ENCODE measurements around the gene NLE1. TPM values are rescaled to one million over a fixed set of nuclear protein-coding genes. Genes with fewer than 3 reads are reported as not detected.

Gene NLE1
- polyA plus RNA-seq, 1 of the 3 experiments (the other 2 are of a cell fraction) = 22.1 TPM

- TF ChIP-seq ZBTB33 (IDR thresholded peaks at IDR 0.05; ENCODE audit: borderline replicate concordance, low read depth) (no peak), NRF1 (IDR thresholded peaks at IDR 0.05; ENCODE audit: low read depth, low read length) (no peak), SMC3 (IDR thresholded peaks at IDR 0.05; ENCODE audit: low read depth, low read length) (peak; percentile 77), SIN3A (IDR thresholded peaks at IDR 0.05; ENCODE audit: borderline replicate concordance, low read depth, low read length) (peak; percentile 39; the same call in 1 of the 2 replicates), MXI1 (IDR thresholded peaks at IDR 0.05; ENCODE audit: low read depth, low read length) (peak; percentile 52; the same call in 1 of the 2 replicates), POLR2AphosphoS5 (IDR thresholded peaks at IDR 0.05; ENCODE audit: low read depth, low read length) (peak; percentile 27; the same call in 1 of the 2 replicates), JUND (IDR thresholded peaks at IDR 0.05) (no peak), REST (IDR thresholded peaks at IDR 0.05; ENCODE audit: low read depth, low read length) (no peak), RCOR1 (IDR thresholded peaks at IDR 0.05; ENCODE audit: low read length) (no peak)
Measured at GRCh38 chr17:35088881-35089585, 53.1 kb downstream of the NLE1 start (continued).

- H3K9me2 ChIP-seq = no peaks in the 10 kb centered on the region
- H3K9ac ChIP-seq = peak overlapping the region; percentile 86
- peak overlapping the region; percentile 83 to 92 for H3K4me3 ChIP-seq (ENCODE audit: low read depth in 2 of 2, low read length in 1 of 2)
- H3K79me2 ChIP-seq (ENCODE audit: insufficient read depth) = peaks cover 50% of the 10 kb centered on the region
- ChIA-PET POLR2A (no interaction called here), CTCF (interaction anchor here (0.7 to 1.9 kb wide), 5 partner anchors 14 to 644 kb away, joined by 3 to 4 read pairs (median 3); no protein-coding TSS in a partner anchor)
- H2AFZ ChIP-seq (ENCODE audit: low read depth) = peak overlapping the region; percentile 75
- H3K27ac ChIP-seq (ENCODE audit: low read depth in 2 of 2, low read length in 1 of 2) = peak overlapping the region; percentile 71 to 81
- no peaks in the 10 kb centered on the region for H3K9me3 ChIP-seq
- peaks cover 12% of the 10 kb centered on the region for H3F3A ChIP-seq (replicated peaks; ENCODE audit: insufficient read depth)
- peak overlapping the region; percentile 95 for H3K4me2 ChIP-seq
- WGBS (ENCODE audit: low lambda C conversion rate) = 0% methylated on average over 24 of the region's 26 CpGs
- no peaks in the 10 kb centered on the region for H3K36me3 ChIP-seq (replicated peaks in 1 of 2; ENCODE audit: control insufficient read depth in 1 of 2, insufficient read depth in 2 of 2, low read length in 1 of 2)
- peaks cover 12 to 23% of the 10 kb centered on the region in 2 experiments for H3K4me1 ChIP-seq (ENCODE audit: control insufficient read depth in 1 of 2, insufficient read depth in 2 of 2, low read depth in 1 of 2, low read length in 1 of 2)
- no peaks in the 10 kb centered on the region for H3K27me3 ChIP-seq (ENCODE audit: insufficient read depth)
- H4K20me1 ChIP-seq (ENCODE audit: insufficient read depth) = no peaks in the 10 kb centered on the region
- DNase-seq = peak; percentile 69
- TF ChIP-seq RAD21 (IDR thresholded peaks at IDR 0.05; ENCODE audit: low read length) (peak; percentile 17; the same call in 1 of the 2 replicates), REST (IDR thresholded peaks at IDR 0.05; ENCODE audit: low read depth, low read length) (no peak), GATA2 (CRISPR knock-in tag; IDR thresholded peaks at IDR 0.05) (no peak), CTCF (IDR thresholded peaks at IDR 0.05) (no peak), SIN3A (IDR thresholded peaks at IDR 0.05; ENCODE audit: borderline replicate concordance, low read depth, low read length) (no peak), USF2 (IDR thresholded peaks at IDR 0.05; ENCODE audit: borderline replicate concordance, low read depth, low read length) (no peak), IRF3 (IDR thresholded peaks at IDR 0.05; ENCODE audit: low read depth, low read length) (no peak)
Measured at GRCh38 chr17:35088356-35088880, 53.7 kb downstream of the NLE1 start.

All from SK-N-SH (cell line).